Calu3 (cell line): ENCODE results near the gene MAP3K15. TPM values are rescaled to one million over a fixed set of nuclear protein-coding genes. Genes with fewer than 3 reads are reported as not detected.

Experiments used
- Bru-seq: library from RNA; stranded (reverse); fragments of 400-500 nt; gene quantifications from one replicate; lab custom pipeline; 2021; lab: Mats Ljungman, UMichigan
- BruChase-seq, 2 experiments: library from RNA; stranded (reverse); fragments of 400-500 nt; gene quantifications; one replicate each; lab custom pipeline; 2021; lab: Mats Ljungman, UMichigan
- BruUV-seq: library from RNA; stranded (reverse); fragments of 400-500 nt; replicated peaks from 2 replicates; lab custom pipeline; 2021; lab: Mats Ljungman, UMichigan
- CTCF ChIA-PET: fragments of 300-600 bp; sonication (Branson Sonifier 250); formaldehyde crosslinking; loops from one replicate; lab custom pipeline; 2022; ENCODE audit warnings: antibody characterized with exemption; lab: Charles Lee
- DNase-seq: peaks from one replicate; pipeline ENCODE4 v3.0.0; 2022
- H3K27ac Mint-ChIP-seq: one replicate; pipeline ENCODE4 v1.8.0; 2022; ENCODE audit warnings: mixed read lengths; ENCODE audit not compliant: unreplicated experiment
- H3K27me3 Mint-ChIP-seq: one replicate; pipeline ENCODE4 v1.8.0; 2022; ENCODE audit warnings: mixed read lengths; ENCODE audit not compliant: unreplicated experiment
- H3K36me3 Mint-ChIP-seq: one replicate; pipeline ENCODE4 v1.8.0; 2022; ENCODE audit warnings: mild to moderate bottlenecking, moderate library complexity, mixed read lengths; ENCODE audit not compliant: insufficient read depth, unreplicated experiment
- H3K4me1 Mint-ChIP-seq: one replicate; pipeline ENCODE4 v1.8.0; 2022; ENCODE audit warnings: mild to moderate bottlenecking, low read depth, mixed read lengths; ENCODE audit not compliant: unreplicated experiment
- H3K4me3 Mint-ChIP-seq: one replicate; pipeline ENCODE4 v1.8.0; 2022; ENCODE audit warnings: mild to moderate bottlenecking, low read depth, moderate library complexity, mixed read lengths; ENCODE audit not compliant: unreplicated experiment
- H3K9me3 Mint-ChIP-seq: one replicate; pipeline ENCODE4 v1.8.0; 2022; ENCODE audit warnings: low read depth, mixed read lengths; ENCODE audit not compliant: unreplicated experiment
- CTCF ChIP-seq: fragments of 200-600 bp; IDR thresholded peaks from one replicate; pipeline ENCODE4 v1.8.0; 2022; ENCODE audit warnings: antibody characterized with exemption; ENCODE audit not compliant: unreplicated experiment
- intact Hi-C: fragments of 100-400 bp; cut with micrococcal nuclease; formaldehyde crosslinking; loops from one replicate; pipeline ENCODE4 v1.10.0; 2022; ENCODE audit not compliant: unreplicated experiment
- long read RNA-seq: library from polyadenylated mRNA; stranded (forward); transcript quantifications from one replicate; pipeline ENCODE4 v2.0.0, GENCODE V29; 2022
- total RNA-seq: library from RNA; stranded (reverse); gene quantifications from 2 replicates; pipeline ENCODE4 v1.2.3, GENCODE V29; 2022

Gene MAP3K15
- total RNA-seq = 4.7 and 4.8 TPM in 2 replicates
- percentile 47 among the genes with signal in this experiment for Bru-seq, nascent RNA
- percentile 40 among the genes with signal in this experiment for BruChase-seq, experiment 1, labeled RNA remaining after a 6-hour chase
- BruChase-seq, experiment 2, labeled RNA remaining after a 2-hour chase = percentile 42 among the genes with signal in this experiment
- long read RNA-seq, partial matches to known transcripts = 1 of 6 reads
- long read RNA-seq, other reads (novel, unspliced or antisense) = 5 of 6 reads

DNA sequence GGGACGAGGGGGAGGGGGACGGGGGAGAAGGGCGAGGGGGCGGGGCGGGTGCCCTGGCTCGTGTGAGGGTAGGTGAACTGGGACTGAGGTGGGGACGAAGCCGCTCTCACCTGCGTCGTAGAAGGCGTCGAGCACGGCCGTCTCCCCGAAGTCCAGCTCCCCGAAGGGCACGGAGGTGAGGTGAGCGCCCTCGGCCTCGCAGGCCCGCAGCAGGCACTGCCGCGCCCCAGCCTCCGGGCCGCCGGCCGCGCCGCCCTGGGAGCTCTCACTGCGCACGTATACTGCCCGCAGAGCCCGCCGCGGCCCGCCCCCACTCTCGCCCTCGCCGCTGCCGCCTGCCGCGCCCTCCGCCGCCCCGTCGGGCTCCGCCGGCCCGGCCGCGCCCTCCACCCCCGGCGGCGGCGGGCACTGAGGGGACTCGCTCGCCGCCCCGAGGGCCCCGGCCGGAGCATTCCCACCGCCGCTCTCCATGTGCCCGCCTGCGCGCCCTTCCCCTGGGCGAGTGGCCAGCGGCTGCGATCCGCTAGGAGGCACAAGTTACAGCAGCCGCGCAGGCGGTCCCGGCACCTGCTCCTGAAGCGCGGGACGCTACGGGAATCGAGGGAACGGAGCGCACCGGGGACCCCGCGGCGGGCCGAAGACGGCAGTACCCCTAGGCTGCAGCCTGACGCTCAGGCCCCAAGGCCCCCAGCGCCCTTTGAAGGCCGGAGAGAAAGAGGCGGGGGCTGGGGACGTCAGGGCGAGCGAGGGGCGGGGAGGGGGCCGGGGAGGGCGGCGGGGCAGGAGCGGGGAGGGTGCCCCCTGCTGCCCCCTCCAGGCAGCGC is at the start of gene MAP3K15:
TSS of gene MAP3K15 (minus strand) at position 718 of the 824 bp plus-strand sequence. CDS start at position 471, 247 bp downstream.
- CTCF ChIA-PET = interaction anchor here (0.6 to 1.8 kb wide), 2 partner anchors 132 to 143 kb away, joined by 4 to 8 read pairs; no protein-coding TSS in a partner anchor
- H3K9me3 Mint-ChIP-seq = no peaks in the 10 kb centered on the region
- peak within 1 kb of the TSS; percentile 80 for H3K4me3 Mint-ChIP-seq
- BruUV-seq = no TSS peak
- DNase-seq = peak; percentile 69
- H3K4me1 Mint-ChIP-seq = no peaks in the 10 kb centered on the region
- TF ChIP-seq CTCF = no peak
- H3K27ac Mint-ChIP-seq = no peak within 1 kb of the TSS
- intact Hi-C loops = loop anchor here (5.0 kb wide), 1 partner anchor 133 kb away; no protein-coding TSS in a partner anchor
- H3K27me3 Mint-ChIP-seq = peaks cover 21% of the 10 kb centered on the region
- peaks cover 9% of the 10 kb centered on the region for H3K36me3 Mint-ChIP-seq

GRCh38 chrX:19564606-19565005 is 49.3 kb upstream of the MAP3K15 start:
- TF ChIP-seq CTCF = no peak
- Mint-ChIP-seq H3K4me3 (no peak overlapping the region), H3K4me1 (no peaks in the 10 kb centered on the region), H3K27me3 (no peaks in the 10 kb centered on the region), H3K36me3 (peaks cover 16% of the 10 kb centered on the region), H3K27ac (no peak overlapping the region), H3K9me3 (no peaks in the 10 kb centered on the region)
- CTCF ChIA-PET = no interaction called here
- DNase-seq = no peak
- intact Hi-C loops = no loop called here
- no TSS peak for BruUV-seq

DNA sequence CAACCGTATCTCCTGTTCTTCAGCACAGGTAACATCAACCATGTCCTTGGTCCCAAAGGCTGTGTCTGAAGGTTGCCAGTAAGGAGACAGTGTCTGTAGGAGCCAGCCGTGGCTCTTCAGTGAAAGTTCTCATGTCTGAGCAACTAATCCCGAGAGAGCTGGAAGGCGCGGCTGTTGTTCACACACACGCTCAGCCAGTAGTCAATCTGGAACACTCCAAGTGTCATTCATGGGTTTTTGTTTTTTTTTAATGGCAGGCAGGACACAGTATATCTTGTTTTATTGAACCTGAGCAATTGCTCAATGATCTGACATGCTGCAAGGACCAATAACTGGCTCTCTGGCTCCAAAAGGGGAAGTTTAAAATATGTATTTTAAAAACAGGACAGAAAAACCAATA is 48.4 kb upstream of the MAP3K15 start:
- H3K4me1 Mint-ChIP-seq = no peaks in the 10 kb centered on the region
- no peak overlapping the region for H3K27ac Mint-ChIP-seq
- no peak for DNase-seq
- intact Hi-C loops = no loop called here
- CTCF ChIA-PET = no interaction called here
- H3K27me3 Mint-ChIP-seq = no peaks in the 10 kb centered on the region
- no peak for TF ChIP-seq CTCF
- BruUV-seq = no TSS peak
- peaks cover 16% of the 10 kb centered on the region for H3K36me3 Mint-ChIP-seq
- H3K9me3 Mint-ChIP-seq = no peaks in the 10 kb centered on the region
- no peak overlapping the region for H3K4me3 Mint-ChIP-seq

DNA sequence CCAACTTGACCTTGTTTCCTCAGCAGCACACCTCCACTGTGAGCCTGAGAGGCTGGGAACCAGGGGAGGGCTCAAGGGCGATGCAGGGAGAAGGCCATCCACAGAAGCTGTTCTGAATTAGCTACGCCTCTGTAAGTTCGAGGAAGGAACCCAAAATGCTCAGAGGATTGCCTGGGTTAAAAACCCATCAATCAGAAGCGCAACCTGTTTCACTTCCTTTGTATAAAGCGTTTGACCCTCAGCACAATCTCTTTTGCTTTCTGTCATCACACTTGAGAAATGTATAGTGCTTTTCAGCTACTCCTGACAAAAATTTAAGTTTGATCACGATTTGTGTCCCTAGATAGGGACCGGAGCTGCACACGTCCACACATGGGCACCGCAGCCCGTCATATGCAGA is 48.0 kb upstream of the MAP3K15 start:
- Mint-ChIP-seq H3K4me3 (no peak overlapping the region), H3K4me1 (no peaks in the 10 kb centered on the region), H3K27me3 (no peaks in the 10 kb centered on the region), H3K36me3 (peaks cover 13% of the 10 kb centered on the region), H3K27ac (no peak overlapping the region), H3K9me3 (no peaks in the 10 kb centered on the region)
- intact Hi-C loops = no loop called here
- BruUV-seq = no TSS peak
- CTCF ChIA-PET = no interaction called here
- no peak for TF ChIP-seq CTCF
- no peak for DNase-seq
